GM19463 (cell line): Measurements from ENCODE around the gene CD40LG.

Experiments used
- ATAC-seq: cut with Tn5 transposase; IDR thresholded peaks from one replicate; pipeline ENCODE4 v1.9.1; 2021; ENCODE audit warnings: mild to moderate bottlenecking, moderate library complexity; ENCODE audit not compliant: unreplicated experiment

Gene CD40LG

DNA sequence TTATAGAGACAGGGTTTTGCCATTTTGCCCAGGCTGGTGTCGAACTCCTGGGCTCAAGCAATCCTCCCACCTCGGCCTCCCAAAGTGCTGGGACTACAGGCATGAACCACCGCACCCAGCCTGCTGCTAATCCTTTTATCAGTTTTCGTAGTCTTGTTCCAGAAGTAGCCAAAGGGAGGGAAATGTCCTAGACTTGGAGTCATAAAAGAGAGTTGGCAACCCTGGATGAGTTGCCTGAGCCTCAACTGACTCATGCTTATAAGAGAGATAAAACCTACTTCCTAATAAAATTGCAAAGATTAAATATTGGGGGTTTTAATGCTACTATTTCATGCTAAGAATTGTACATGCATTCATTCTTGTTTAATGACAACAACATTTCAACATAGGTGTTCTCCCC is 44.3 kb downstream of the CD40LG start:
- ATAC-seq = no peak

DNA sequence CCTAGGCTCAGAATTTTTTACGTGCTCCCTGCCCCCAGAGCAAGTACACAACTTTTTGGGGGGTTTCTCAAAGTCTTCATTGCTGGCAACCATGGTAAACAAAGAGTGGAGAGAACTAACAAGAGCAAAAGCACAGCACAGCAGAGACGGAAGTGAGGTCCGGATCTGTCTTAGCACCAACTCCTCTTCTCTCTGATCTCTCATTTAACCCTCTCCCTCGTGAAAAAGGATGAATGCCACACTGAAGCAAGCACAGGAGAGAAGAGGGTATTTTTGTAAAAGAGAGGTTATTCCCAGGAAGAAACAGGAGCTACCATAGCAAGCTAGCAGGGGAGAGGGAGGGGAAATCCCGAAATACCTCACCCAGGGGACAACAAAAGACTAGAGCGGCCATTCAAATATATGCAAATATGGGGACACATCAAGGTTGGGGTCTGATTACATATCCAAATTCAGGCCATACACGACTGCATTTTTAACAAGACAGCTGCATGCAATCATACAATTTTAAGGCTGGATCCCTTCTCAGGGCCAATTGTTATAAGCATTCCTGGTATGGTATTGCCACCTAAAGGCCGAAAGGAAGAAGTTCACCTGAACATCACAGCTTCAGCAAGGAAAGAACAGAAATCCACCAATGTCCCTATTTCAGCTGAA is 46.6 kb downstream of the CD40LG start:
- ATAC-seq = peak; percentile 66

GRCh38 chrX:136697156-136697555 is 49.2 kb downstream of the CD40LG start:
- ATAC-seq = no peak

GRCh38 chrX:136708348-136708747 is 60.4 kb downstream of the CD40LG start:
- no peak for ATAC-seq
